CD4-positive, alpha-beta T cell treated with Interleukin-15 for 1 hour (primary cell): ENCODE data around the gene DOK5.
"Not testable (repeated sequence)": the region's sequence is repeated elsewhere in the genome, so short reads cannot be mapped to it uniquely, and the experiment has no call there.

Source experiments
- DNase-seq: peaks from one replicate; pipeline ENCODE4 v3.0.0-alpha.2; 2020

The DOK5 gene

DNA sequence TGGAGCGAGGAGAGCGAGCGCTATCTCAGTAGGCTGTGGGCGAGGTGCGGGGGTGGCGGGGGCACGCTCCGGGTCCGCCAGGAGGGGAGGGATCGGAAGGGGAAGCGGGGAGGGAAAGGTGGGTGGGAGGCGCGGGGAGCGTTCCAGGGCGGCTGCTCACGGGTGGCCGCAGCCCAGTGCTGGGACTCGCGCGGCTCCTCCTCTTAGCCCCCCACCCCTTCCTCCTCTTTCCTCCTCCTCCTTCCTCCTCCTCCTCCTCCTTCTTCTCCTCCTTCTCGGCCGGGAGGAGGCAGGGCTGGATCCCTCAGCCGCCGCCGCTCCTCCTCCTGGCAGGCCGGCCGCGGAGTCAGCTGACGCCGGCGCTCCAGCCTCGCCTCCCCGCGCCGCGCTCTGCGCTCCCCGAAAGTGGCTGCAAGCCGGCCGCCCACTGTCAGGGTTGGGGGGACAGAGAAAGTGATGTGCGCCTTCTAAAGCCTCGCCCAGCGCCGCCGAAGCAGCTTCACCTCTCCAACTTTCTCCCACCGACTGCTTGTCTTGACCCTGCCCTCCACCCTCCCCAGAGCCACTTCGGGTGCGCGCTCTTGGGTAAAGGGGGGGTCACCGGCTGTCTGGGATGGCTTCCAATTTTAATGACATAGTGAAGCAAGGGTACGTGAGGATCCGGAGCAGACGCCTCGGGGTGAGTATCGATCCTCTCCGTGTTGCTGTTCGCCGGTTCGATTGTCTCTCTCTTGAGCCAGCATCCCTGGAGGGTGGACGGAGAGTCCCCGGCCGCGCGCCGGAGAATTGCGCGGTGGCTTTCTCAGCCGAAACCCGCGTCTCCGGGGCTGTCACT is at the start of gene DOK5:
TSS of gene DOK5 (plus strand) at position 260 of the 835 bp plus-strand sequence. CDS start at position 614, 354 bp downstream.
- no peak for DNase-seq

DNA sequence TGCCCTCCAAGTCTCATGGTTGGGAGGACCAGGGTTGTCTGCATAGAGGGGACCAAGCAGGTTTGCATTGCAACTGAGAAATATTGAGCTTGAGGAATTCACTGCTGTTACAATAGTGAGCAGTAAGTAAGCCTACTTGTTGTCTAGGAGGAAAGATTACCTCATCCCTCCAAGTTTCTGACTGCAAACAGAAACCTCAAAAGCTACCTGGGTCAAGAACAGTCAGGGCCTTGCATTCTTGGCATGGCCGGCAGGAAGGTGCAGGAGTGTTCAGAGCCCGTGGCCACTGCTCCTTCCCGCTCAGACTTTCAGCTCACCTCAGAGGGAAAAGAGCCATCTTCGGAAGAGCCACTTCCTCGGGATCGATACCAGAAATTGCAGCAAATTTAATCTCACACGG is 46.0 kb upstream of the DOK5 start:
- no peak for DNase-seq

DNA sequence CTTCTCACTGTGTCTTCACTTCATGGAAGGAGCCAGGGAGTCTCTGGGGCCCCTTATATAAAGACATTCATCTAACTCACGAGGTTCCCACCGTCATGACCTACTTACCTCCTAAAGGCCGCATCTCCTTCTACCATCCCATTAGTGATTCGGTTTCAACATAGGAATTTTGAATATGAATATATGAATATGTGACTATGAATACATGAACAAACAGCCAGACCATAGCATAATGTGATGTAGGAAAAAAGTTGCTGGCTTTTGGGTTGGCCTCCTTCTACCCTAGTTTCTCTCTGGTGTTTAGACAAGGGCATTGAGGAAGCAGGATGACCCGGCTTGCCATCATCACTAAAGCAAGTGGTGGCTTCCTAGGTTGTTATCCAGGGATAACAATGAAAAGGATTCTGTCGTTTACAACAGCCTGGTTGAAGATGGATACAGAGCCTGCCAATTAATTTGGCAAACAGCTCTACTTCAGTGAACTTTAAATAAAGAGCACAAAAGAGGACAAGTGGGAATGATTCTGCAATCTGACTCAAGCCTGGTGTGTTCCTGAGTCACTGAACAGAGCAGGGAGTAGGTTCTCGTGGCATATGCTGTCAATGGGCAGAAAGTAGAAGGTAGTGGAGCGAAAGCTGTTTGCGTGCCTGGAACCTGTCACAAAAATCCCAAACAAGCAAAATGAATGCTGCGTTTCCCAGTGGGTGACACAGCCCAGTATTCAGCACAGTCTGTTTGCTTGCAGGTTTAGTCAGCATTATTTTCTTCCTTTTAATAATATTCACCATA is 44.0 kb upstream of the DOK5 start:
- DNase-seq = no peak

- no peak for DNase-seq
These were observed 42.4 kb upstream of the DOK5 start for GRCh38 chr20:54432966-54433365.

DNA sequence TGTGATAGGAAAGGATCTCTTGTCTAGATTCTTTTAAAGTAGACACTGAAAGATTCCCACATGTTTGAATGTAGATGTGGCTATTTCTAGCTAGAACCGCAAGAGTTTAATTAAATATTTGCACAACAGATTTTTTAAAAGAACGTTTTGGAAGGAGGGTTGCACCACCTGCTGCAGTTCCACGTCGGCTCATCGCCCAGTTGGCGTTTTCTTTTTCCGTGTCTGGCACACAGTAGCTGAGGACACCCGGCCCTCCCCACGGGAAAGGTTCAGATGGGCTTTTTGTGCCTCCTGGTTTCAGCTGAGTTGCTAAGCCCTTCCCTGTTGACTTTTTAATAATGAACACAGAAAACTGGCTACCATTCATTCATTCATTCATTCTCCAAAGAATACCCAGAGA is 41.8 kb upstream of the DOK5 start:
- no peak for DNase-seq

GRCh38 chr20:54434196-54434595 is 41.2 kb upstream of the DOK5 start:
- DNase-seq = no peak

DNA sequence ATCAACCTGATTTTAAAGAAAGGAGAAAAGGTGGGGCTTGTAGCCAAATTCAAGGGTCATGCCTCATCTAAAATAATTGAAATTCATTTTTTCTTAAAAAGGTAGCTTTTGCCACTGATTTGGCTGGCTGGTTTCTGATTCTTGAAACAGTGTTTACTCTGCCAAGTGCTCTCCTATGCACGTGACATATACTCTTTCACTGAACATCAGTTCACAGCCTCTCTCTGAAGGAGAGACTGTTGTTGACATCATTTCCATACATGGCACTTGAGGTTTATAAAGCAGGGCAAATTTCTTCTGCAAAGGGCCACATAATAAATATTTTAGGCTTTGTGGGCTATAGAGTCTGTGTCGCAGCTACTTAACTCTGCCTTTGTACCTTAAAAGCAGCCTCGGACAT is 40.4 kb upstream of the DOK5 start:
- DNase-seq = no peak

DNA sequence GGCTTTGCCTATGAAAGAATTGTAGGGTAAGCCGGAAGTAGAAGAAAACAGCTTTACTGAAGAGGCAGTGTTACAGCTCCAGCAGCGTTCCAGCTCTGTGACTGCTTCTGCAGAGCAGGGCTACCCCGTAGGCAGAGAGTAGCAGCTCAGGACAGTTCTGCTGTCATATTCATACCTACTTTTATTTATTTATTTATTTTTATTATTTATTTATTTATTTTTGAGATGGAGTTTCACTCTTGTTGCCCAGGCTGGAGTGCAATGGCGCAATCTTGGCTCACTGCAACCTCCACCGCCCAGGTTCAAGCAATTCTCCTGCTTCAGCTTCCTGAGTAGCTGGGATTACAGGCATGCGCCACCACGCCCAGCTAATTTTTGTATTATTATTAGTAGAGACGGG is 39.0 kb upstream of the DOK5 start:
- DNase-seq = not testable (repeated sequence)

- DNase-seq = no peak
These were observed 37.2 kb upstream of the DOK5 start for GRCh38 chr20:54438166-54438565.

DNA sequence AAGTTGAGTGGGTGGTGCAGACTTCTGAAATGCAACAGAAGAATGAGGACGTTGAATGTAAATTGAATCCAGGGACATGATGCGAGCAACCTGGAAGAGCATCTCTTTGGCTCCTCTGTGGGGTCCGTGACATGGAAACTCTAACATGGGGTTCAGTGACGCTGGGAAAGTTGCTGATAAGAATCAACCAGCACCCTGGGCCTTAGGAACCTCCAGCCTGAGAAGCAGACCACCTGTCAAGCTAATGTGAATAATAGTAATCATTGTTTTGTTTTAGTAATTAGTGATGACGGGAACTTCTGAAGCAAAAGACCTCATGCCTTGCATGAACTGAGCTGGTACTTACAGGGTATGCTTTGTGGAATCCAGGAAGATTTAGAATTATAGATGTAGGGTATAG is 25.2 kb upstream of the DOK5 start:
- no peak for DNase-seq

DNA sequence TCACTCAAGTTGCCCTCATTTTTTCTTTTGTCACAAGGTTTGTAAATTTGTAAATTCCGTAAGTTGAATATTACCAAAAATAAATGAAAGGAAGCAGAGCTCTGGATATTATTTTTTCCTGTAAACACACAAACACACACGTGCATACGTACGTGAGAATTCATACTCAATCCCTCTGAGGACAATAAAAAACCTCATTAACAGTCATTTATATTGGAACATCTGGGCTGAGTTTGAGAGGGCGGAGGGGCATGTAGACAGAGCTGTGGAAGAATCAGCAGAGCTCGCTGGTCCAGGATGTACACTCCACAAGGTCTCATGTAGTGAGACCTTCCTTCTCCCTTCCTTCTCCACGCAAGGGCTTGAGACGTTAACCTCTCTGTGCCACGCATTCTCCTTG is 24.2 kb upstream of the DOK5 start:
- no peak for DNase-seq

DNA sequence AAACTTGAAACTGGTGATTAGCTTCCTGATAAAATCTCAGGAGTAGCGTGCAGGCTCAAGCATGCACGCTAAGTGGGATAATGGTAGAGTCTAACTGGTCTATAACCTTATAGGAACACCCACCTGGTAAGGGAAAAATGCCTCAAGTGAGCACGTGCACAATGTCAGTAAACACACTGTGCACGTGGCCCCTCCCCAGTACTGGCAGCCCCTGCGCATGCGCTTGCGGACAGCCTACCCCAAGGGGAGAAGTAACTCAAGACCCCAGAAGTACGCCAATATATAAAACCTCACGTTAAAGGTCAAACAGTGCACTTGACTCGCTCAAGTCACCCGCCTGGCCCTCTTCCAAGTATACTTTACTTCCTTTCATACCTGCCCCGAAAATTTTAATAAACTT is 23.1 kb upstream of the DOK5 start:
- no peak for DNase-seq

DNA sequence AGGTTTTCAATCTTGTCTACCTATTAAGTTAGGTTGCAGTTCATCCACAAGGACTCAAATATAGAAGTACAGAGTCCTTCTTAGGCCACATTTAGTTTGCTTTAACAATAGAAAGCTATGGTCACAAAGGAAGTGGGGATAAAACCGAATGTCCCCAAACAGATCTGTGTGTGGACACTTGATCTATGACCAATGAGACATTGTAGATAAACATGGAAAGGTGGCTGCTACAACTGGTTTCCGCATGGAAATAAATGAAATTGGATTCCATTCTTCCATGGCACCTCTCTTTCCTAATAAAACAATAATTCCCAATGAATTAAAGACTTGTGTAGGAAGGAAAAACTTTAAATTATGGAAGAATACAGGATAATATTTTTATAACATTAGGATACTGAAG is 20.4 kb upstream of the DOK5 start:
- no peak for DNase-seq

DNA sequence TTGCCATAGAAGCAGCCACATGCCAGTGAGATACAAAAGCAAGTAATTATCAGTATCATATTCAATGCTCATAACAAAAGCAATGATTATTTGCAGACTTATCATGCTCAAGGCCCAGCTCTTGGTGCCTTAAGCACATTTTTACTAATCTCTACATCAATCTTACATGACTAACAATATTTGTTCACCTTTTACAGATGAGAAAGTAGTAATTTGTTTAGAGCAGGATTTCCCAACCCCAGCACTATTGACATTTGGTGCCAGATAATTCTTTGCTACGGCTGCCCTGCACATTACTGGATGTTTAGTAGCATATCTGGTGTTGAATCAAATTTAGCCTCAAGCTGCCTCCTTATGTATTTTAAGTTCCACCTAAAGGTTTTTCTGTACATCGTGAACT is 19.0 kb upstream of the DOK5 start:
- no peak for DNase-seq

GRCh38 chr20:54456961-54457360 is 18.4 kb upstream of the DOK5 start:
- no peak for DNase-seq

- no peak for DNase-seq
These were observed 17.2 kb upstream of the DOK5 start for GRCh38 chr20:54458219-54458618.

GRCh38 chr20:54459279-54459678 is 16.1 kb upstream of the DOK5 start:
- no peak for DNase-seq

DNA sequence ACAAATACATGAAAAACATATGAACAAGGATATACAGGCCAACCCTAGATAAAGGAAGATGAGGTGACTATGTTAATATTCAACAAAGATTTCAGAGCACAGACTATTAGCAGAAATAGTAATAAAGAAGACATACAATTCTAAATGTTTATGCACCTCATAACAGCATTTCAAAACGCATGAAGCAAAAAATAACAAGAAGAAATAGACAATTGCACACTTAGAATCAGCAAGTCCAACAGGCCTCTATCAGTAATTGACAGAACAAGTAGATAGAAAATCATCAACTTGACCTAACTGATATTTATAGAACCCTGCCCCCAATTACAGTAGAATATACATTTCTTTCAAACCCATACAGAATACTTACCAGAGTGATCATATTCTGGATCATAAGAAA is 11.4 kb upstream of the DOK5 start:
- no peak for DNase-seq

GRCh38 chr20:54466127-54466526 is 9.3 kb upstream of the DOK5 start:
- no peak for DNase-seq

DNA sequence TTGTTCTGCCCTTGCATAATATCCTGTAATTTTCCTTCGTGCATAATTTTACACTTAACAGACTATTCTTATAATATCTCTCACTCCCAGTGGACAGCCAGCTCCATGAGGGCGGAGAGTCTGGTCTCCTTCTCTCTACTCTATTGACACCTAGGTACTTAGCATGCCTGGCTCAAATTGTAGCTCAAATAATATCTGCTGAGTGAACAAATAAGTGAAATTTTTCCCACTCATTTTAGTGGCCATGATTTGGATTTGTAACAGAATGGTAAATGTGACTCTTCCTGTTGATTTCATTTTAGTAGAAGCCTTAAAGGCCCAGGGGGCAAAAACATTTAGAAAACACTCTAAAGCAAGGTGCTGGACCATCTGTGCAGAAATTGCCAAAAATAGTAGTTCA is 7.8 kb upstream of the DOK5 start:
- no peak for DNase-seq

GRCh38 chr20:54468082-54468481 is 7.3 kb upstream of the DOK5 start:
- DNase-seq = no peak

GRCh38 chr20:54469293-54469692 is 6.1 kb upstream of the DOK5 start:
- DNase-seq = no peak

DNA sequence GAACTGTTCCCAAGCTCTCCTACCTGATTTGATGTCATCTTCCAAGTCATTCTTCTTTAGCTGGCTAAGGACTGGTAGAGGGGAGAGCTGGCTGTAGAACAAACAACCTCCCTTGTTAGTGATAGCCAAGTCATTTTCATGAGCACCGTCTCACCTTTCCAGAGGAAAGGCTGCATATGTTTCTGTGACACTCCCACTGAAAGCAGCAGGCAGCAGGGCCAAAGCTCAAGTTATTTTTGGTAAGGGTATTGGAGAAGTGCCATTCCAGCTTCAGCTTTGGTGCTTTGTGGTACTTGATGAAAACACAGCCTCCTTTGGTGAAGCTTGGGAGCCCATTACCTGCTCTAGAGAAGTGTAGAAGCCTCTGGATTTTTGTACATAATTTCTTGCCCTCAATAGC is 5.4 kb upstream of the DOK5 start:
- DNase-seq = no peak

- DNase-seq = no peak
These were observed 4.7 kb upstream of the DOK5 start for GRCh38 chr20:54470697-54471096.
